GM12878 (cell line): ENCODE results near the gene OPN4. TPM values are rescaled to one million over a fixed set of nuclear protein-coding genes. Genes with fewer than 3 reads are reported as not detected.

Source experiments
- KLF5 ChIP-seq: fragments of 450-650 bp; IDR thresholded peaks from 2 replicates; pipeline ENCODE4 v1.6.1; 2014; ENCODE audit warnings: mild to moderate bottlenecking; ENCODE audit not compliant: partially characterized antibody
- MEF2A ChIP-seq: IDR thresholded peaks from 2 replicates; pipeline ENCODE4 v1.6.1; 2011; ENCODE audit warnings: low read depth, mild to moderate bottlenecking, low read length, moderate library complexity; ENCODE audit not compliant: insufficient read depth
- NR2C1 ChIP-seq: fragments of 450-650 bp; IDR thresholded peaks from 2 replicates; pipeline ENCODE4 v1.6.1; 2017; ENCODE audit warnings: antibody characterized with exemption, mild to moderate bottlenecking, moderate library complexity
- YY1 ChIP-seq: IDR thresholded peaks from 2 replicates; pipeline ENCODE4 v1.6.1; 2011; ENCODE audit warnings: low read depth, mild to moderate bottlenecking, low read length
- ZNF274 ChIP-seq: IDR thresholded peaks from one replicate; pipeline ENCODE4 v1.8.0; 2011; ENCODE audit not compliant: insufficient read length, insufficient read depth
- polyA plus RNA-seq, 11 experiments: library from polyadenylated mRNA; depleted of rRNA in 4 of 11; unstranded in 6 of 11; stranded (reverse) in 5 of 11; fragments of >200 nt; fragmentation: Nextera tagmentation in 4 of 11; fragmentation: Illumina TruSeq in 1 of 11; extraction: Ambion mirVana in 4 of 11; extraction: Trizol in 1 of 11; gene quantifications; 1 replicate in 1 of 11; 2 replicates in 10 of 11; pipeline versions ENCODE4 v1.2.1 to v1.2.3, GENCODE V29; 2011 to 2016; ENCODE audit warnings: inconsistent platforms in 2 of 11, missing spikeins in 2 of 11, low read depth in 1 of 11
- total RNA-seq, 4 experiments: library from RNA; depleted of rRNA in 3 of 4; stranded (reverse); fragments of >200 nt in 3 of 4; fragmentation: Illumina TruSeq in 1 of 4; extraction: Trizol in 1 of 4; gene quantifications; 2 replicates each; pipeline versions ENCODE4 v1.2.1 to v1.2.3, GENCODE V29; 2013 to 2021
- TF ChIP-seq, protein P1 (sequence below): IDR thresholded peaks from 2 replicates; pipeline ENCODE4 v1.6.1; 2011; ENCODE audit warnings: borderline replicate concordance, low read depth, mild to moderate bottlenecking, moderate library complexity, low read length; ENCODE audit not compliant: insufficient read depth, poor library complexity, severe bottlenecking
- TF ChIP-seq, protein P2 (sequence below): fragments of 450-650 bp; IDR thresholded peaks from 2 replicates; pipeline ENCODE4 v1.6.1; 2017; ENCODE audit warnings: mild to moderate bottlenecking, moderate library complexity
- TF ChIP-seq, protein P3 (sequence below): fragments of 450-650 bp; formaldehyde crosslinking; IDR thresholded peaks from 2 replicates; pipeline ENCODE4 v1.4.0; 2022; ENCODE audit warnings: mild to moderate bottlenecking, moderate library complexity
- TF ChIP-seq, protein P4 (sequence below): IDR thresholded peaks from 2 replicates; pipeline ENCODE4 v1.6.1; 2011; ENCODE audit warnings: low read depth, mild to moderate bottlenecking, low read length, moderate library complexity, borderline replicate concordance; ENCODE audit errors: extremely low read depth

Gene OPN4
- total and polyA plus RNA-seq, 10 of the 15 experiments (the other 5 are each of a cell fraction or from before 2014, with no cell fraction given), result not detected

DNA sequence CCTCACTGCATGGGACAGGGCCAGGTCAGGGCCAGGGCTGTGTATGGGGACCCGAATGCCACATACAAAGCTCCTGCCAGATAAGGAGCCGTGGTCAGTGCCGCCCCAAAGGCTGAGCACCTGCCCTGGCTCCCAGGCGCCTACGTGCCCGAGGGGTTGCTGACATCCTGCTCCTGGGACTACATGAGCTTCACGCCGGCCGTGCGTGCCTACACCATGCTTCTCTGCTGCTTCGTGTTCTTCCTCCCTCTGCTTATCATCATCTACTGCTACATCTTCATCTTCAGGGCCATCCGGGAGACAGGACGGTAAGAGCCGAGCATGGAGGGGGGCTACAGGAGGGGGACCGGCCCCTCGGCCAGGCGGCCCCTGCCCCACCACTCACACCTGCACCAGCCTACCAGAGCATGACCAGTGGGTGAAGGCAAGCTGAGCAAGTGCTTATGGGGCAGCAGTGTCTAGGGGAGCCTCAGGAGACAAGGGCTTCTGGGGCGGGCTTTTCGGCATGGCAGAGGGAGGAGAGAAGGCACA, 4.9 kb downstream of the OPN4 start (continued):
- TF ChIP-seq, protein P1, sequence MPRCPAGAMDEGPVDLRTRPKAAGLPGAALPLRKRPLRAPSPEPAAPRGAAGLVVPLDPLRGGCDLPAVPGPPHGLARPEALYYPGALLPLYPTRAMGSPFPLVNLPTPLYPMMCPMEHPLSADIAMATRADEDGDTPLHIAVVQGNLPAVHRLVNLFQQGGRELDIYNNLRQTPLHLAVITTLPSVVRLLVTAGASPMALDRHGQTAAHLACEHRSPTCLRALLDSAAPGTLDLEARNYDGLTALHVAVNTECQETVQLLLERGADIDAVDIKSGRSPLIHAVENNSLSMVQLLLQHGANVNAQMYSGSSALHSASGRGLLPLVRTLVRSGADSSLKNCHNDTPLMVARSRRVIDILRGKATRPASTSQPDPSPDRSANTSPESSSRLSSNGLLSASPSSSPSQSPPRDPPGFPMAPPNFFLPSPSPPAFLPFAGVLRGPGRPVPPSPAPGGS, result no peak
- TF ChIP-seq, protein P2, sequence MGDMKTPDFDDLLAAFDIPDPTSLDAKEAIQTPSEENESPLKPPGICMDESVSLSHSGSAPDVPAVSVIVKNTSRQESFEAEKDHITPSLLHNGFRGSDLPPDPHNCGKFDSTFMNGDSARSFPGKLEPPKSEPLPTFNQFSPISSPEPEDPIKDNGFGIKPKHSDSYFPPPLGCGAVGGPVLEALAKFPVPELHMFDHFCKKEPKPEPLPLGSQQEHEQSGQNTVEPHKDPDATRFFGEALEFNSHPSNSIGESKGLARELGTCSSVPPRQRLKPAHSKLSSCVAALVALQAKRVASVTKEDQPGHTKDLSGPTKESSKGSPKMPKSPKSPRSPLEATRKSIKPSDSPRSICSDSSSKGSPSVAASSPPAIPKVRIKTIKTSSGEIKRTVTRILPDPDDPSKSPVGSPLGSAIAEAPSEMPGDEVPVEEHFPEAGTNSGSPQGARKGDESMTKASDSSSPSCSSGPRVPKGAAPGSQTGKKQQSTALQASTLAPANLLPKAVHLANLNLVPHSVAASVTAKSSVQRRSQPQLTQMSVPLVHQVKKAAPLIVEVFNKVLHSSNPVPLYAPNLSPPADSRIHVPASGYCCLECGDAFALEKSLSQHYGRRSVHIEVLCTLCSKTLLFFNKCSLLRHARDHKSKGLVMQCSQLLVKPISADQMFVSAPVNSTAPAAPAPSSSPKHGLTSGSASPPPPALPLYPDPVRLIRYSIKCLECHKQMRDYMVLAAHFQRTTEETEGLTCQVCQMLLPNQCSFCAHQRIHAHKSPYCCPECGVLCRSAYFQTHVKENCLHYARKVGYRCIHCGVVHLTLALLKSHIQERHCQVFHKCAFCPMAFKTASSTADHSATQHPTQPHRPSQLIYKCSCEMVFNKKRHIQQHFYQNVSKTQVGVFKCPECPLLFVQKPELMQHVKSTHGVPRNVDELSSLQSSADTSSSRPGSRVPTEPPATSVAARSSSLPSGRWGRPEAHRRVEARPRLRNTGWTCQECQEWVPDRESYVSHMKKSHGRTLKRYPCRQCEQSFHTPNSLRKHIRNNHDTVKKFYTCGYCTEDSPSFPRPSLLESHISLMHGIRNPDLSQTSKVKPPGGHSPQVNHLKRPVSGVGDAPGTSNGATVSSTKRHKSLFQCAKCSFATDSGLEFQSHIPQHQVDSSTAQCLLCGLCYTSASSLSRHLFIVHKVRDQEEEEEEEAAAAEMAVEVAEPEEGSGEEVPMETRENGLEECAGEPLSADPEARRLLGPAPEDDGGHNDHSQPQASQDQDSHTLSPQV, result no peak
- TF ChIP-seq MEF2A, result no peak
- TF ChIP-seq ZNF274, result no peak
- no peak for TF ChIP-seq NR2C1
- TF ChIP-seq, protein P3, sequence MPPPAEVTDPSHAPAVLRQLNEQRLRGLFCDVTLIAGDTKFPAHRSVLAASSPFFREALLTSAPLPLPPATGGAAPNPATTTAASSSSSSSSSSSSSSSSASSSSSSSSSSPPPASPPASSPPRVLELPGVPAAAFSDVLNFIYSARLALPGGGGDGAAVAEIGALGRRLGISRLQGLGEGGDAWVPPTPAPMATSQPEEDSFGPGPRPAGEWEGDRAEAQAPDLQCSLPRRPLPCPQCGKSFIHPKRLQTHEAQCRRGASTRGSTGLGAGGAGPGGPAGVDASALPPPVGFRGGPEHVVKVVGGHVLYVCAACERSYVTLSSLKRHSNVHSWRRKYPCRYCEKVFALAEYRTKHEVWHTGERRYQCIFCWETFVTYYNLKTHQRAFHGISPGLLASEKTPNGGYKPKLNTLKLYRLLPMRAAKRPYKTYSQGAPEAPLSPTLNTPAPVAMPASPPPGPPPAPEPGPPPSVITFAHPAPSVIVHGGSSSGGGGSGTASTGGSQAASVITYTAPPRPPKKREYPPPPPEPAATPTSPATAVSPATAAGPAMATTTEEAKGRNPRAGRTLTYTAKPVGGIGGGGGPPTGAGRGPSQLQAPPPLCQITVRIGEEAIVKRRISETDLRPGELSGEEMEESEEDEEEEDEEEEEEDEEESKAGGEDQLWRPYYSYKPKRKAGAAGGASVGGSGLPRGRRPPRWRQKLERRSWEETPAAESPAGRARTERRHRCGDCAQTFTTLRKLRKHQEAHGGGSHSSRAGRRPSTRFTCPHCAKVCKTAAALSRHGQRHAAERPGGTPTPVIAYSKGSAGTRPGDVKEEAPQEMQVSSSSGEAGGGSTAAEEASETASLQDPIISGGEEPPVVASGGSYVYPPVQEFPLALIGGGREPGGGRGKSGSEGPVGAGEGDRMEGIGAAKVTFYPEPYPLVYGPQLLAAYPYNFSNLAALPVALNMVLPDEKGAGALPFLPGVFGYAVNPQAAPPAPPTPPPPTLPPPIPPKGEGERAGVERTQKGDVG (CRISPR knock-in tag), result no peak
- no peak for TF ChIP-seq KLF5
- TF ChIP-seq, protein P4, sequence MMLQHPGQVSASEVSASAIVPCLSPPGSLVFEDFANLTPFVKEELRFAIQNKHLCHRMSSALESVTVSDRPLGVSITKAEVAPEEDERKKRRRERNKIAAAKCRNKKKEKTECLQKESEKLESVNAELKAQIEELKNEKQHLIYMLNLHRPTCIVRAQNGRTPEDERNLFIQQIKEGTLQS, result no peak
- no peak for TF ChIP-seq YY1
